ENCODE data around the gene ZNF330.

ZNF330 gene

DNA sequence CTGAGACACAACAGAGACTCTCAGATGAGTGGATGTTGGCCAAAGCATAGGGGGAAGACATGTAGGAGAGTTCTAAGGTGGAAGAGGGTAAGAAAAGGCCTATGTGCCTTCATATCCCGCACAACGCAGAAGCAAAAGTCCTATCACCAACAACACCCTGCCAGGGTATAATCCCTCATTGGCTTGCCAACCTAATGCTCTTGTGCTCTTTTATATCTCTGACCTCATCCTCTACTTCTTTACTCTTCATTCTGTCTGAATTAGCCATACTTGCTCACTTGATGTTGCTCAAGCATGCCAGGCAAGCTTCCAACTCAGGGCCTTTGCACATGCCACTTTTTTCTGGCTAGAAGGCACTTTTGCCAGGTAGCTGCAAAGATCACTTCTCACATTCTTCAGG is 28.1 kb upstream of the ZNF330 start:
- in situ Hi-C loops (cut with MboI; ENCODE audit: low sequenced_read_pairs, unreplicated experiment): no loop called here
- TF ChIP-seq, protein P1, sequence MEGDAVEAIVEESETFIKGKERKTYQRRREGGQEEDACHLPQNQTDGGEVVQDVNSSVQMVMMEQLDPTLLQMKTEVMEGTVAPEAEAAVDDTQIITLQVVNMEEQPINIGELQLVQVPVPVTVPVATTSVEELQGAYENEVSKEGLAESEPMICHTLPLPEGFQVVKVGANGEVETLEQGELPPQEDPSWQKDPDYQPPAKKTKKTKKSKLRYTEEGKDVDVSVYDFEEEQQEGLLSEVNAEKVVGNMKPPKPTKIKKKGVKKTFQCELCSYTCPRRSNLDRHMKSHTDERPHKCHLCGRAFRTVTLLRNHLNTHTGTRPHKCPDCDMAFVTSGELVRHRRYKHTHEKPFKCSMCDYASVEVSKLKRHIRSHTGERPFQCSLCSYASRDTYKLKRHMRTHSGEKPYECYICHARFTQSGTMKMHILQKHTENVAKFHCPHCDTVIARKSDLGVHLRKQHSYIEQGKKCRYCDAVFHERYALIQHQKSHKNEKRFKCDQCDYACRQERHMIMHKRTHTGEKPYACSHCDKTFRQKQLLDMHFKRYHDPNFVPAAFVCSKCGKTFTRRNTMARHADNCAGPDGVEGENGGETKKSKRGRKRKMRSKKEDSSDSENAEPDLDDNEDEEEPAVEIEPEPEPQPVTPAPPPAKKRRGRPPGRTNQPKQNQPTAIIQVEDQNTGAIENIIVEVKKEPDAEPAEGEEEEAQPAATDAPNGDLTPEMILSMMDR (IDR thresholded peaks at IDR 0.05; ENCODE audit: borderline replicate concordance, control extremely low read depth, extremely low read depth, insufficient read depth, missing control alignments): no peak
- DNase-seq (ENCODE audit: low spot score): no peak

DNA sequence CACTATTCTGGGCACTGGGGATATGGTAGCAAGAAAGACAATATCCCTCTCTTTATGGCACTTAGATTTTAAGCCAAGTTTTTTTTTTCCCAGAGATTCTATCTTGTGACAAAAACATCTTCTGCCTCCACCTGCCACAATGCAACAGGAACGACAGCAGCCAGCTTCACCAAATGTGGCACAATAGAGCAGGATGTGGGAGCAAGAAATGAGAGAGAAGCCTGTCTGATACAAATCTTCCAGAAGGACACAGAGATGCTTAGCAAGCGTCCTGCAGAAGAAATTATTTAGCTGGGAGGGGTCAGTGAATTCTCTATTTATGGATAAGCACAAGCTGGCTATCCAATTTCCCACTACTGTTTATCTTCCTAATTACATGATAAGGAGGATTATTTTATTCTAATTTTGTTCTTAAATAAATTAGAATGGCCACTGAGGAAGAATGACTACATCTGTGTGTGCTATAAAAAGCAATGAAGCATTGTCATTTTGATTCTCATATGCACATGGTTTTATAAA is 27.1 kb upstream of the ZNF330 start:
- TF ChIP-seq, protein P1 (IDR thresholded peaks at IDR 0.05; ENCODE audit: borderline replicate concordance, control extremely low read depth, extremely low read depth, insufficient read depth, missing control alignments): no peak
- no peak for DNase-seq (ENCODE audit: low spot score)
- in situ Hi-C loops (cut with MboI; ENCODE audit: low sequenced_read_pairs, unreplicated experiment): no loop called here

DNA sequence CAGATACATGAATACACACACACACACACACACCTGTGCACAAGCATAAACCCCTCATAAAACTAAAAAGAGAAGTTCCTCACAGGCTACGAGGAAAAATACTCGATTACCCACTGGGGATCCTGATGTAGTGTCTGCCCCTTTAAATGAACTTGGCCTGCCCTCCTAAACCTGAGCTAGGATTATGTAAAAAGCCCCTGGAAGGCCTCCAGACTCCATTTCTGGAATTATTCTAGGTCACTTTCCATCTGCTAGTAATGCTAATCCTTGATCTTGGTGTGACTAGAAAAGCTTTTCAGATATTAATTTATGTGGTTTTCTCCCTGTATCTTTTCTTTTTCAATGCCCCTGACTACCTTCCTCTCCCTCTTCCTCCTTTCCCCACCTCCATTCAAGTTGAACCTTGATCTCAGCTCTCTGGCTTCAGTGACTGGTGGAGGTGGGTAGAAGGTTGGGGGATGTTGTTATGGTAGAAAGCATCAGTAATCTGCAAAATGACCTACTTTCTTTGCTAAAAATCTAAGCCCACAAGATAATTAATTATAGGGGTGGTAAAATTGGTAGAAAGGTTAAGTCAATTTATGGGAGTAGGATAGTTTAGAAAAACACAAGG is 25.5 kb upstream of the ZNF330 start:
- in situ Hi-C loops (cut with MboI; ENCODE audit: low sequenced_read_pairs, unreplicated experiment): no loop called here
- DNase-seq (ENCODE audit: low spot score): no peak
- TF ChIP-seq, protein P1 (IDR thresholded peaks at IDR 0.05; ENCODE audit: borderline replicate concordance, control extremely low read depth, extremely low read depth, insufficient read depth, missing control alignments): no peak

DNA sequence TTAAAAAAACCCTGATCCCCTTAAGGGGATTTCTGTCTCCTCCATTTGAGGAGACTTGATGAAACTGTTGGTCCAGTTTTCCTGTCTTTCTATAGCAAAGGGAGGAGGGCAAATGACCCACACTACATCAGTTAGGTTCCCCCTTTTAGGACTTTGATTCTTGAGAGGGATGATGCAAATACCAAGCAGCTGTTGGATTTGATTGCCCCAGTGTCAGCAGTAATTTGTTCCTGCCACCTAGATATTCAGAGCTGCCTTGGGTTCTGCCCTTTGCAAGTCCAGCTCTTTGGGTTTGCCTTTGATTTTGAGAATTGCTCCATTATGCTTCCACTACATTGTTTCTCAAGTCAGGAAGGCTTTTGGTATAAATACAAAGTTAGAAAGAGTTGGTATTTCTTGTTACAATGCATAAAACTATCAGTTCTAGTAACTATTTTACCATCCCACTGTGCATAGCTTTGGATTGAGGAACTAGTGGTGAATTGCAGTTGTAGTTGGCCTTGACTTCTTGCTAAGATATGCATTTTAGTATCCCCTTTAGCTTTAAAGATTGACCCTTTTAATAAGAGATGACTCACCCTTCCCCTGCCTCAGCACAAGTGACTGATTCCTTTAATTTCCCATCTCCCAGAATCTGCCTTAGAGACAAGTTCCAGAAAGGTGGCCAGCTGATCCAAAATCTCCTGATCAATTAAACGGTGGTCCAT is 24.3 kb upstream of the ZNF330 start:
- TF ChIP-seq, protein P1 (IDR thresholded peaks at IDR 0.05; ENCODE audit: borderline replicate concordance, control extremely low read depth, extremely low read depth, insufficient read depth, missing control alignments): no peak
- in situ Hi-C loops (cut with MboI; ENCODE audit: low sequenced_read_pairs, unreplicated experiment): no loop called here
- DNase-seq (ENCODE audit: low spot score): no peak

GRCh38 chr4:141207961-141208360 is 12.7 kb upstream of the ZNF330 start:
- DNase-seq (ENCODE audit: low spot score): no peak
- TF ChIP-seq, protein P1 (IDR thresholded peaks at IDR 0.05; ENCODE audit: borderline replicate concordance, control extremely low read depth, extremely low read depth, insufficient read depth, missing control alignments): no peak
- in situ Hi-C loops (cut with MboI; ENCODE audit: low sequenced_read_pairs, unreplicated experiment): no loop called here

- in situ Hi-C loops (cut with MboI; ENCODE audit: low sequenced_read_pairs, unreplicated experiment): no loop called here
- TF ChIP-seq, protein P1 (IDR thresholded peaks at IDR 0.05; ENCODE audit: borderline replicate concordance, control extremely low read depth, extremely low read depth, insufficient read depth, missing control alignments): no peak
- no peak for DNase-seq (ENCODE audit: low spot score)
Measured at GRCh38 chr4:141210168-141210567, 10.5 kb upstream of the ZNF330 start.

Measured in GM13976 (cell line).